Thymus (tissue), 11 donors: ENCODE measurements around the gene IQCE. TPM values are rescaled to one million over a fixed set of nuclear protein-coding genes. Genes with fewer than 3 reads are reported as not detected.

ENCODE experiments used
- DNase-seq, 9 donors: peaks; one replicate each; pipeline ENCODE4 v3.0.0-alpha.2; 2013; ENCODE audit warnings: low spot score in 9 of 9, low read depth in 6 of 9, missing footprints in 1 of 9
- H3K27ac ChIP-seq, 2 donors: one replicate each; pipeline ENCODE4 v1.5.1; 2013; ENCODE audit warnings: control low read depth in 1 of 2, low read depth in 1 of 2, low read length in 1 of 2, mild to moderate bottlenecking in 1 of 2, moderate library complexity in 1 of 2
- H3K27me3 ChIP-seq, 2 donors: one replicate each; pipeline ENCODE4 v1.5.1; 2013; ENCODE audit warnings: low read length in 1 of 2; ENCODE audit not compliant: control insufficient read depth in 2 of 2, insufficient read depth in 1 of 2
- H3K36me3 ChIP-seq, 2 donors: one replicate each; pipeline ENCODE4 v1.5.1; 2013; ENCODE audit warnings: low read length in 1 of 2, mild to moderate bottlenecking in 1 of 2, moderate library complexity in 1 of 2; ENCODE audit not compliant: control insufficient read depth in 2 of 2, insufficient read depth in 2 of 2
- H3K4me1 ChIP-seq, 2 donors: one replicate each; pipeline ENCODE4 v1.5.1; 2013; ENCODE audit warnings: low read length in 2 of 2; ENCODE audit not compliant: control insufficient read depth in 2 of 2, insufficient read depth in 2 of 2
- H3K4me3 ChIP-seq, 2 donors: one replicate each; pipeline ENCODE4 v1.5.1; 2013; ENCODE audit warnings: low read length in 2 of 2, control low read depth in 1 of 2, mild to moderate bottlenecking in 1 of 2
- H3K9me3 ChIP-seq, 2 donors: one replicate each; pipeline ENCODE4 v1.5.1; 2013; ENCODE audit warnings: low read length in 1 of 2, mild to moderate bottlenecking in 1 of 2; ENCODE audit not compliant: control insufficient read depth in 2 of 2, insufficient read depth in 1 of 2
- WGBS: extraction: QIAGEN DNeasy Blood & Tissue Kit; methylation state at CpG from one replicate; pipeline ENCODE4 v1.1.7; 2013; 5-methylcytosine and 5-hydroxymethylcytosine counted together
- polyA plus RNA-seq: library from polyadenylated mRNA; stranded (reverse); fragments of 200-250 nt; gene quantifications from one replicate; pipeline ENCODE4 v1.2.3, GENCODE V29; 2013
- total RNA-seq: library from RNA; stranded (reverse); fragments of 120-200 nt; gene quantifications from one replicate; pipeline ENCODE4 v1.2.4, GENCODE V29; 2013
- donor health status: healthy.

The IQCE gene
- total and polyA plus RNA-seq, 2 donors, result 3.8 to 4.2 TPM

DNA sequence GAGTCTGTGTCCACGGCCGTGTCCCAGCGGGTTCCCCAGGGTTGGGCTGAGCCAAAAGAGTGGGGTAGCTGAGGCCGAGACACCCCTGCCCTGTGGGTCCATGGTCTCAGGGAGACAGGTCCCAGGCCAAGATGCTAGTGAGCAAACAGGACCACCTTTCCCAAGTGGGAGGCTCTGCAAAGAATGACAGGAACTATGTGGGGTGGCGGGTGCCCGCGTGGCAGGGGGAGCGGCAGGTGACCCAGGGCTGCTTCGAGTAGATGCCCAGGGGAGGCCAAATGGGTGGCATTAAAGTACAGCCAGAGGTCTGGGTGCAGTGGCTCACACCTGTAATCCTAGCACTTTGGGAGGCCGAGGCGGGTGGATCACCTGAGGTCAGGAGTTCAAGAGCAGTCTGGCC lies 91.2 kb downstream of the IQCE start:
- Histone ChIP-seq H3K4me1 (peaks cover 7 to 27% of the 10 kb centered on the region in 2 donors), H3K4me3 (no peak overlapping the region), H3K27me3 (no peaks in the 10 kb centered on the region), H3K36me3 (peaks cover 14 to 24% of the 10 kb centered on the region in 2 donors), H3K27ac (no peak overlapping the region), H3K9me3 (no peaks in the 10 kb centered on the region)
- whole genome bisulfite sequencing, result 99% methylated on average over 11 of the region's 11 CpGs
- DNase-seq, result no peak

GRCh38 chr7:2650451-2650850 lies 91.7 kb downstream of the IQCE start:
- H3K4me1 ChIP-seq, result peaks cover 2 to 22% of the 10 kb centered on the region in 2 donors
- peaks cover 14 to 24% of the 10 kb centered on the region in 2 donors for H3K36me3 ChIP-seq
- H3K27ac ChIP-seq, result no peak overlapping the region
- no peaks in the 10 kb centered on the region for H3K9me3 ChIP-seq
- H3K27me3 ChIP-seq, result no peaks in the 10 kb centered on the region
- H3K4me3 ChIP-seq, result no peak overlapping the region
- no peak for DNase-seq
- WGBS, result 96% methylated on average over 8 of the region's 8 CpGs

GRCh38 chr7:2651336-2651735 lies 92.6 kb downstream of the IQCE start:
- no peak for DNase-seq
- peaks cover 14 to 29% of the 10 kb centered on the region in 2 donors for H3K36me3 ChIP-seq
- H3K27ac ChIP-seq, result no peak overlapping the region
- no peaks in the 10 kb centered on the region for H3K9me3 ChIP-seq
- H3K27me3 ChIP-seq, result no peaks in the 10 kb centered on the region
- H3K4me1 ChIP-seq, result peaks cover 0 to 16% of the 10 kb centered on the region in 2 donors
- H3K4me3 ChIP-seq, result no peak overlapping the region
- whole genome bisulfite sequencing, result 91% methylated on average over 15 of the region's 15 CpGs

GRCh38 chr7:2651847-2652735 lies 93.3 kb downstream of the IQCE start:
- no peak overlapping the region for H3K4me3 ChIP-seq
- WGBS, result 94% methylated on average over 28 of the region's 28 CpGs
- peaks cover 14 to 35% of the 10 kb centered on the region in 2 donors for H3K36me3 ChIP-seq
- DNase-seq, result no peak
- peaks cover 0 to 14% of the 10 kb centered on the region in 2 donors for H3K4me1 ChIP-seq
- H3K27me3 ChIP-seq, result no peaks in the 10 kb centered on the region
- H3K27ac ChIP-seq, result no peak overlapping the region
- H3K9me3 ChIP-seq, result no peaks in the 10 kb centered on the region

- H3K27me3 ChIP-seq, result no peaks in the 10 kb centered on the region
- H3K9me3 ChIP-seq, result no peaks in the 10 kb centered on the region
- H3K4me3 ChIP-seq, result no peak overlapping the region
- WGBS, result 98% methylated on average over 12 of the region's 12 CpGs
- H3K27ac ChIP-seq, result no peak overlapping the region
- peaks cover 11 to 35% of the 10 kb centered on the region in 2 donors for H3K36me3 ChIP-seq
- DNase-seq, result no peak
- peaks cover 0 to 14% of the 10 kb centered on the region in 2 donors for H3K4me1 ChIP-seq
Measured at GRCh38 chr7:2652736-2653060, 93.9 kb downstream of the IQCE start.

GRCh38 chr7:2654059-2654458 lies 95.3 kb downstream of the IQCE start:
- H3K4me3 ChIP-seq, result no peak overlapping the region
- no peaks in the 10 kb centered on the region for H3K27me3 ChIP-seq
- peaks cover 0 to 4% of the 10 kb centered on the region in 2 donors for H3K4me1 ChIP-seq
- no peaks in the 10 kb centered on the region for H3K9me3 ChIP-seq
- 94% methylated on average over 5 of the region's 5 CpGs for WGBS
- no peak for DNase-seq
- peaks cover 5 to 36% of the 10 kb centered on the region in 2 donors for H3K36me3 ChIP-seq
- no peak overlapping the region for H3K27ac ChIP-seq

DNA sequence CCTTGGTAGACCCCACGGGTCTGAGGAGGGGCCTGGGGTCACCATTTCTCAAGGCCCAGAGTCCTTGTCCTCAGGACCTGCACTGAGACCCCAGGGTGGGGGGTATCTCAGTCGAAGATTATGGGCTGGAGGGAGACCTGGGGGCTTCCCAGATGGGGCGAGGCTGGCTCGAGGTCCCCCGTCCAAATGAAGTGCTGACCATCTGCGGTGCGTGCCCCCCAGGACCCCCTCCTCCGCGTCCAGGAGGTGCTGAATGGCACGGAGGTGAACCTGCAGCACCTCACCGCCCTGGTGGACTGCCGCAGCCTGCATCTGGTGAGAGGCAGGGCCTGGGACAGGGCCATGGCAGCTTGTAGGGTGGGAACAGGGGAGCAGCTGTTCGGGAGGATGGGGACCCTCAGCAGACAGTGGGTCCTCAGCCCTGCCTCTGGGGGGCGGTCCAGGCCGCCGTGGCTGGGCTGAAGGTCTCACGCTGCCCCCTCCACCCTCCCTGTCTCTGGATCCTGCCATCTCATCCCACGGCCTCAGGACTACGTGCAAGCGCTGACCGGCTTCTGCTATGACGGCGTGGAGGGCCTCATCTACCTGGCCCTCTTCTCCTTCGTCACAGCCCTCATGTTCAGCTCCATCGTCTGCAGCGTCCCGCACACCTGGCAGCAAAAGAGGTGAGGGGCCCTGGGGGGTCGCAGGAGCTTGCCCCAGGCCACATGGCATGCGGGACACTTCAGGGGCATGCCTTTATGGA lies 97.3 kb downstream of the IQCE start:
- H3K27me3 ChIP-seq, result no peaks in the 10 kb centered on the region
- DNase-seq, result no peak

DNA sequence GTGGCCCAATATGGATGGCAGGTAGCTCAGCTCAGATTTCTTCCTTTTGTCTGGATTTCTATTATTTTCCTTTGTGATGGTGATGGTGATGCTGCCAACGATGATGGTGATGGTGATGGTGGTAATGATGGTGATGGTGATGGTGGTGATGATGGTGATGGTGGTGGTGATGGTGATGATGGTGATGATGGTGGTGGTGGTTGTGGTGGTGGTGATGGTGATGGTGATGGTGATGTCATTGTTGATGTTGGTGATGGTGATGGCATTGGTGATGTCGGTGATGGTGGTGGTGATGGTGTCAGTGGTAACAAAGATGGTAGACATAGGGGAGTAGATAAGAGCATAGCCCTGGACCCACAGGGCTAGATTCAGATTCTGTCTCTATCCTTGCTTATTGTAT lies 98.4 kb downstream of the IQCE start:
- Histone ChIP-seq H3K36me3 (peaks cover 2 to 47% of the 10 kb centered on the region in 2 donors), H3K9me3 (no peaks in the 10 kb centered on the region), H3K4me1 (no peaks in the 10 kb centered on the region), H3K27me3 (no peaks in the 10 kb centered on the region), H3K27ac (no peak overlapping the region), H3K4me3 (no peak overlapping the region)
- WGBS, result 50% methylated on average over 2 of the region's 2 CpGs
- no peak for DNase-seq

More for the DNA sequence above, 97.3 kb downstream of the IQCE start:
- no peaks in the 10 kb centered on the region for H3K4me1 ChIP-seq
- no peak overlapping the region for H3K27ac ChIP-seq
- H3K36me3 ChIP-seq, result peaks cover 5 to 42% of the 10 kb centered on the region in 2 donors
- 95% methylated on average over 29 of the region's 29 CpGs for WGBS
- H3K9me3 ChIP-seq, result no peaks in the 10 kb centered on the region
- no peak overlapping the region for H3K4me3 ChIP-seq
